HG03095 (cell line): ENCODE measurements around the gene XRCC5.
"Not testable (repeated sequence)": the region's sequence is repeated elsewhere in the genome, so short reads cannot be mapped to it uniquely, and the experiment has no call there.

Experiments
- ATAC-seq: cut with Tn5 transposase; IDR thresholded peaks from one replicate; pipeline ENCODE4 v1.9.1; 2021; ENCODE audit warnings: moderate library complexity; ENCODE audit not compliant: unreplicated experiment

Gene XRCC5

GRCh38 chr2:216108967-216109921, at the start of gene XRCC5:
TSS of gene XRCC5 (plus strand) at chr2:216109348. CDS start at chr2:216109437, 89 bp downstream.
- ATAC-seq, result peak; percentile 37

- no peak for ATAC-seq
Observed at GRCh38 chr2:216064014-216064630, 45.0 kb upstream of the XRCC5 start.

GRCh38 chr2:216064665-216065064, 44.5 kb upstream of the XRCC5 start:
- ATAC-seq, result no peak

GRCh38 chr2:216066230-216066629, 42.9 kb upstream of the XRCC5 start:
- no peak for ATAC-seq

GRCh38 chr2:216069028-216069427, 40.1 kb upstream of the XRCC5 start:
- ATAC-seq, result no peak

GRCh38 chr2:216070195-216070594, 39.0 kb upstream of the XRCC5 start:
- ATAC-seq, result no peak

GRCh38 chr2:216071111-216071851, 37.9 kb upstream of the XRCC5 start:
- ATAC-seq, result no peak

GRCh38 chr2:216072473-216072872, 36.7 kb upstream of the XRCC5 start:
- ATAC-seq, result no peak

GRCh38 chr2:216073773-216074172, 35.4 kb upstream of the XRCC5 start:
- no peak for ATAC-seq

GRCh38 chr2:216074380-216074779, 34.8 kb upstream of the XRCC5 start:
- no peak for ATAC-seq

- ATAC-seq, result no peak
Observed at GRCh38 chr2:216074794-216075193, 34.4 kb upstream of the XRCC5 start.

GRCh38 chr2:216075510-216076485, 33.4 kb upstream of the XRCC5 start:
- ATAC-seq, result no peak

GRCh38 chr2:216078776-216079175, 30.4 kb upstream of the XRCC5 start:
- ATAC-seq, result no peak

GRCh38 chr2:216080048-216080447, 29.1 kb upstream of the XRCC5 start:
- not testable (repeated sequence) for ATAC-seq

GRCh38 chr2:216081012-216081411, 28.1 kb upstream of the XRCC5 start:
- no peak for ATAC-seq

GRCh38 chr2:216081487-216082116, 27.5 kb upstream of the XRCC5 start, which contains the start of the genes PECR and TMEM169:
TSS of gene PECR (minus strand) at chr2:216081809. CDS start at chr2:216081741, 68 bp downstream.
TSS of gene TMEM169 (plus strand) at chr2:216081919. CDS start at chr2:216095964, 14,045 bp downstream.
- peak; percentile 93 for ATAC-seq

- no peak for ATAC-seq
Observed at GRCh38 chr2:216082117-216082711, 26.9 kb upstream of the XRCC5 start.

- no peak for ATAC-seq
Observed at GRCh38 chr2:216082805-216083204, 26.3 kb upstream of the XRCC5 start.
